NCI-H2227 (cell line): ENCODE results near the gene FCAMR.
"Not testable (repeated sequence)": the region's sequence is repeated elsewhere in the genome, so short reads cannot be mapped to it uniquely, and the experiment has no call there.

ENCODE experiments used
- DNase-seq: peaks from one replicate; lab custom pipeline; 2025; ENCODE audit not compliant: unreplicated experiment; lab: John Stamatoyannopoulos, UW

Gene FCAMR

GRCh38 chr1:206937425-206937824 is 32.8 kb downstream of the FCAMR start:
- DNase-seq = no peak

- DNase-seq = no peak
Measured at GRCh38 chr1:206935491-206936067, 34.7 kb downstream of the FCAMR start.

GRCh38 chr1:206933333-206933945 is 36.8 kb downstream of the FCAMR start:
- DNase-seq = no peak

GRCh38 chr1:206932177-206932576 is 38.1 kb downstream of the FCAMR start:
- no peak for DNase-seq

DNA sequence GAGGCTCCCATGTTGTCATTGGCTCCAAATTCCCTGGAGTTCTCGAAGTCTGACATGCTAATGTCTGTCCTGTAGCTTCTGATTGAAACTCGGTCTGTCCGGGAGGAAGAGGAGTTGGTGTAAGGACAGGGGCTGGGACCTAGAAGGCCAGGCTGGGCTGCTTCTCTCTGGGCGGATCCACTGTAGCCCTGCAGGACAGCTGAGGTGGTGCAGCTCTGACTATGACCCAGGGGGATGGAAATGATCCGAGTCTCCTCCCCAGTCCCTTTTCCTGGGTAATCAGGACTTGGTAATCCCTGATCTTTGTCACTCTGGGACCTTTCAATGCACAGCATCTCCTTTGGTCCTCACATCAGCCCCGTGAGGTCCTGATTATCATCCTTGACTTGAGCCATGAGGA is 38.6 kb downstream of the FCAMR start:
- DNase-seq = no peak

DNA sequence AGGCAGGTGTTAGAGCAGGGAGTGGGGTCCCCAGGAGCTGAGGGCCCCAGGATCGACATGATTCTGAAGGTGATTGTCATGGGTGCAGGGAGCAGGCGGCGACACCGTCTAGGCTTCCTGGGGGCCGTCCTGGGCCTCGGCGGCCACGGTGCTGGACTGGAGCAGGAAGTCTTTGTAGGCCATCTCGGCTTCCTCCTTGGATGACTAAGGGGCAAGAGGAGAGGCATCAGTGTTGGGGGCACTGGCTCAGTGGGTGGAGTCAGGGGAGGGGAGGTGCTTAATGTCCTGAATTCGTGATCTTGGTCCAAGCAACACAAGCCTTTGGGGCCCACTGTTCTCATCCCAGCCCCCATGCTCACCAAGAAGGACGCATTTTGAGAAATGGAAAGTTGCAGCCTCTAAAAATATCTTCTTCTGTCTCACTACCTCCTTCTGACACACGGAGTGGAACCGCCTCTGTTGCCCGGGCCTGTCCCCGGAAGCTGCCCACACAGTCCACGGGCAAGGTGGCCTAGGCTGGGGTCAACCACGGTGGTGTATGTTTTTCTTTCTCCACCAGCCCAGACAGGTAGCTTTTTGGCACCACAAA is 40.0 kb downstream of the FCAMR start:
- DNase-seq = no peak

GRCh38 chr1:206929524-206929923 is 40.7 kb downstream of the FCAMR start:
- no peak for DNase-seq

DNA sequence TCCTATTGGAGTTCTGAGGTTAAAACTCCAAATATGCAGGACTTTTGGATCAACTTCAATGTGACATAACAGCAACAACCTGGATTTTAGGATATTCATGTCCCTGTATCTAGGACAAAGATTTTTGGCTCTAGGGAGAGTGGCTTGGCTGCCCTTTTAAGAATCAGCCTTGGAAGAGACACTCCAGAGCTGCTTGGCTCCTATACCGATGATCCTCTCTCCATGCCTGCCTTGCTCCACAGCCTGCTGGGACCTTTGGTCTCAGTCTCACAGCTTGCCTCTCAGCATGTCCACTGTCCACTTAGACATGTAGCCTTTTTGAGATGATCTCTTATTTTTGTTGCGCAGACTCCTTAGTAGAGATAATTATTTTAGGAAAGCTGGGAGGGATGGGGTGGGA is 44.0 kb downstream of the FCAMR start:
- DNase-seq = no peak

- DNase-seq = no peak
Measured at GRCh38 chr1:206925106-206925736, 45.0 kb downstream of the FCAMR start.

- DNase-seq = no peak
Measured at GRCh38 chr1:206924592-206925105, 45.6 kb downstream of the FCAMR start.

GRCh38 chr1:206923961-206924557 is 46.2 kb downstream of the FCAMR start:
- DNase-seq = not testable (repeated sequence)

DNA sequence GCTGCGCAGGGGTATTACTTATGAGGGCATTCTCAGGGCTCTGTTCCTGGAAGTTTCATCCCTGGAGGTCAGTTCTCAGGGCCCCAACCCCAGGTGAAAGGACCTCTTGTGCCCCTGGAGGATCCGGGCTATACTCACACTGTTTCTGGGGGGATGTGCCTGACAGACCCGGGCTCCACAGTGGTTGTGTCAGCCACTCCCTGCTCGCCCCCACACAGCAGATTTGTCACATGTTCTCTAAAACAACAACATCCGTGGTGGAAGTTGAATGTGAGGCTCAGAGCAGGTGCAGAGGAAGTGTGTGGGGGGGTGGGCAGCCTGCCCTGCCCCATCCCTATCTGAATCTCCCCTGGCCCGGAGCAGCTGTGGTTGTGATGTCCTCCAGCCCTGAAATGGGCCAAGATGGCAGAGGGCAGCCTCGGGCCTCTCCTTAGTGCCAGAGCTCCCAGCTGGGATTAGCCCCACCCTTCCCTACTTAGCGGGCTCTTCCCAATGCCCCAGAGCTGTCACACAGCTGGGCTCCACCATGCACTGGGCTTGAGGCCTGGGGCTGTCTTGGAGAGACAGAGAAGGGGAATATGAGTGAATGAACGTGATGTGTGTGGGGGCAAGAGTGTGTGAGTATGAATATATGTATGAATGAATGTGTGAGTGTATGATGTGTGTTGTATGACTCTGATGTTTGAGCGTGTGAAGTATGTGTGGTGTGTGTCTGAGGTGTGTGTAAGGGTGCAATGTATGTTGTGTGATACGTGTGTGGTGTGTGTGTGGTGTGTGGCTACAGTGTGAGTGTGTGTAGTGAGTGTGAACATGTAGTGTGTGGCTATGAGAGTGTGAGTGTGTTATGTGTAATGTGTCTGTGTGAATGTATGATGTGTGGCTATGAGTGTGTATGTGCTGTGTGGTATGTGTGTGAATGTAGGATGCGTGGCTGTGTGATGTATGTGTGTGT is 47.0 kb downstream of the FCAMR start:
- DNase-seq = no peak

DNA sequence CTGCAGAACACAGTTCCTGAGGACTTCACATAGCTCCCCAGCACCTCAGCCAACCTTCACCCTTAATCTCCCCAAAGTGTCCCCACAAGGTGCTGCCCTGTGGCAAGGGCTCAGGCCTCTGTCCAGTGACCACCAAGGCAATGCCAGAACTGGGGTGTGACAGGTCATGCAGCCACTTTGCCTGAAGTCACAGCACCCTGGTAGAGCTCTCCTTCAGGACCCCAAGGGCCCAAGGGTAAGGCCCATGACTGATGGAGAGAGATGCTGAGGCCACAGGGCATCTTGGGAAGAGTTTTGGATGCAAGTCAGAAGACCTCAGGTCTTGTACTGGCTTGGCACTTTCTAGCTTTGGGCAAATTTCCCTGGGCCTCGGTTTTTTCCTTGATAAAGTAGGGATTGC is 47.7 kb downstream of the FCAMR start:
- DNase-seq = no peak

GRCh38 chr1:206921772-206922265 is 48.4 kb downstream of the FCAMR start, which contains the start of gene FCMR:
Gene FCMR, minus strand, starts transcription at chr1:206921941. Its CDS starts 87 bp downstream, at chr1:206921854.
- DNase-seq = no peak

GRCh38 chr1:206918076-206918475 is 52.2 kb downstream of the FCAMR start:
- no peak for DNase-seq

DNA sequence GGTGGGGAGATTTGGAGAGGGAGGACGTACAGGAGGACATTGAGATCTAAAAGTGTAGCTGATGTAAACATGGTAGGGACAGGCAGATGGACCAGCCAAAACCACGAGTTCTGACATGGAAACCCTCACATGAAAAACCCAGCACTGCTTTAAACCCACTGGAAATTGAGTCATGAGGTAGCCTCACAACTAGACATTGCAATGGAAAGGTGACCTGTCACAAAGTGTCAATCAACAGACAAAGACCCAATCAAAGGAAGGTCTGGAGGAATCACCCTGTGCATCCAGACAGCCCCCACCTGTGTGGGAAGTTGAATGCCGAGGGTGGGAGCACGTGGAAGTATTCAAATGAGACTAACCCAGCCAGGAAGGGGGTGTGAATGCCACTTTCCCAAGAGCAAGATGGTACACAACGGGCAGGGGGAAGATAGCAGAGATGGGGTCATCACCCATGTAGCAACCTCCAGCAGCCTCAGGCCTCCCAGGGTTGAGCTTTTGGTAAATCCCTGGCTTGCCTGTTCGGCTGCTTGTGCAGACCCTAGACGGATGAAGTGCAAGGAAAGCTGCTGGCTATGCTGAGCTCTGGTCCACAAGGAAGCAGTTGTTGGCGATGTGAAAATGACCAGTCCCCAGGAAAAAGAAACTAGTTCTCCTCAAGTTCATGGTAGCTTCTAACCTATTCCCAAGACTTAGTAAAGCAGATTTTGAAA is 54.1 kb downstream of the FCAMR start:
- no peak for DNase-seq

DNA sequence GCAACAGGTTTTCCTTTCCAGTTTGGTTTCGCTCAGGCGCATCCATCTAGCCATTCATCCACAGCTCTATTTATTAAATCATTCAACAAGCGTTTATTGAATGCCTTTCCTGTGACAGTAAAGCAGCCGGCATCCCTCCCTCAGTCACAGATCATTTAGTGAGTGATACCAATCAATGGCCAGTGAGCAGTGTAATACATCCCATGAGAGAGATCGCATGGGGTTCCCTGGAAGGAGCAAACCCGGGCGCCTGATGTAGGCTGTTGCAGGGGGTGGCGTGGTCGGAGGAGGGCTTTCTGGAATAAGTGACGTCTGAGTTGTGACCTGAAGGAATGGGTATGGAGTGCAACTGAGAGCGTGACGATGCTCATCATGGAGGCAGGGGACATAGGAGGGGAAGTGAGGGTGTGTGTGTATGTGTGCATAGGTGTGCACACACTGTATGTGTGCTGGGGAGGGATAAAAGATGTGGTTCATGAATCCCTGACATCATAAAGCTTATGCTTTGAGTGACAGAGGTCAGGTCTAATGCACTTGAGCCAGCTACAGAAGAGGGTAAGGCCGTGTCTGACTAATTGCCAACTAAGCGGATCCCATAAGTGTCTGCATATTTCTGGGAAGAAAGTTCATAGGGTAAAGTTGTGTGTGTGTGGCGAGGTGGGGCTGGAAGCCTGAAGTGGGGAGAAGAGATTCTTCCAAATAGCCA is 55.1 kb downstream of the FCAMR start:
- DNase-seq = no peak

- no peak for DNase-seq
Measured at GRCh38 chr1:206913766-206914537, 56.3 kb downstream of the FCAMR start.
